Stomach smooth muscle (tissue), 2 donors: ENCODE data around the gene DCBLD2.

Experiments
- H3K27ac ChIP-seq: one replicate; pipeline ENCODE4 v1.7.0; 2013; ENCODE audit warnings: mild to moderate bottlenecking, low read length, inconsistent platforms
- H3K27me3 ChIP-seq, 2 donors: one replicate each; pipeline ENCODE4 v1.7.0; 2013; ENCODE audit warnings: low read length in 2 of 2; ENCODE audit not compliant: insufficient read depth in 2 of 2, control insufficient read depth in 1 of 2
- H3K36me3 ChIP-seq, 2 donors: one replicate each; pipeline ENCODE4 v1.7.0; 2013; ENCODE audit warnings: low read length in 2 of 2; ENCODE audit not compliant: control insufficient read depth in 2 of 2, insufficient read depth in 2 of 2
- H3K4me1 ChIP-seq: one replicate; pipeline ENCODE4 v1.7.0; 2013; ENCODE audit warnings: low read length; ENCODE audit not compliant: control insufficient read depth, insufficient read depth
- H3K4me3 ChIP-seq, 2 donors: one replicate each; pipeline ENCODE4 v1.7.0; 2013; ENCODE audit warnings: low read length in 2 of 2
- H3K9ac ChIP-seq, 2 donors: one replicate each; pipeline ENCODE4 v1.7.0; 2013; ENCODE audit warnings: low read length in 2 of 2, mild to moderate bottlenecking in 1 of 2
- H3K9me3 ChIP-seq, 2 donors: one replicate each; pipeline ENCODE4 v1.7.0; 2013; ENCODE audit warnings: low read length in 2 of 2; ENCODE audit not compliant: control insufficient read depth in 2 of 2
- donor health status: healthy.
- donor health status: Pancreatic carcinoma.

Gene DCBLD2

GRCh38 chr3:98778852-98779413, 122.6 kb downstream of the DCBLD2 start:
- Histone ChIP-seq H3K9me3 (no peaks in the 10 kb centered on the region), H3K4me3 (no peak overlapping the region), H3K9ac (no peak overlapping the region), H3K27me3 (no peaks in the 10 kb centered on the region), H3K4me1 (peaks cover 2% of the 10 kb centered on the region), H3K36me3 (peaks cover 0 to 2% of the 10 kb centered on the region in 2 donors), H3K27ac (no peak overlapping the region)

GRCh38 chr3:98778383-98778782, 123.1 kb downstream of the DCBLD2 start:
- H3K9ac ChIP-seq = no peak overlapping the region
- H3K27ac ChIP-seq = no peak overlapping the region
- peaks cover 2% of the 10 kb centered on the region for H3K4me1 ChIP-seq
- H3K36me3 ChIP-seq = peaks cover 0 to 2% of the 10 kb centered on the region in 2 donors
- H3K9me3 ChIP-seq = no peaks in the 10 kb centered on the region
- H3K27me3 ChIP-seq = no peaks in the 10 kb centered on the region
- no peak overlapping the region for H3K4me3 ChIP-seq

GRCh38 chr3:98777801-98778220, 123.7 kb downstream of the DCBLD2 start:
- Histone ChIP-seq H3K36me3 (no peaks in the 10 kb centered on the region), H3K4me1 (peaks cover 2% of the 10 kb centered on the region), H3K27ac (no peak overlapping the region), H3K9me3 (no peaks in the 10 kb centered on the region), H3K27me3 (no peaks in the 10 kb centered on the region), H3K4me3 (no peak overlapping the region), H3K9ac (no peak overlapping the region)

GRCh38 chr3:98777286-98777685, 124.2 kb downstream of the DCBLD2 start:
- Histone ChIP-seq H3K36me3 (no peaks in the 10 kb centered on the region), H3K9me3 (no peaks in the 10 kb centered on the region), H3K4me1 (peaks cover 2% of the 10 kb centered on the region), H3K4me3 (no peak overlapping the region), H3K27me3 (no peaks in the 10 kb centered on the region), H3K9ac (no peak overlapping the region), H3K27ac (no peak overlapping the region)

- Histone ChIP-seq H3K9ac (no peak overlapping the region), H3K4me3 (no peak overlapping the region), H3K27ac (no peak overlapping the region), H3K27me3 (no peaks in the 10 kb centered on the region), H3K9me3 (no peaks in the 10 kb centered on the region), H3K36me3 (no peaks in the 10 kb centered on the region), H3K4me1 (peaks cover 2% of the 10 kb centered on the region)
Observed at GRCh38 chr3:98776140-98776493, 125.4 kb downstream of the DCBLD2 start.

GRCh38 chr3:98775459-98776139, 125.9 kb downstream of the DCBLD2 start:
- Histone ChIP-seq H3K4me1 (peaks cover 2% of the 10 kb centered on the region), H3K27ac (no peak overlapping the region), H3K36me3 (no peaks in the 10 kb centered on the region)

GRCh38 chr3:98772022-98772421, 129.5 kb downstream of the DCBLD2 start:
- no peaks in the 10 kb centered on the region for H3K4me1 ChIP-seq
- H3K4me3 ChIP-seq = no peak overlapping the region

More at GRCh38 chr3:98775459-98776139, 125.9 kb downstream of the DCBLD2 start:
- no peak overlapping the region for H3K4me3 ChIP-seq
- no peaks in the 10 kb centered on the region for H3K9me3 ChIP-seq
- H3K27me3 ChIP-seq = no peaks in the 10 kb centered on the region
- no peak overlapping the region for H3K9ac ChIP-seq

GRCh38 chr3:98770261-98771039, 131.0 kb downstream of the DCBLD2 start:
- H3K9me3 ChIP-seq = no peaks in the 10 kb centered on the region
- H3K27ac ChIP-seq = no peak overlapping the region
- H3K36me3 ChIP-seq = no peaks in the 10 kb centered on the region
- H3K4me3 ChIP-seq = no peak overlapping the region
- H3K4me1 ChIP-seq = no peaks in the 10 kb centered on the region
- no peak overlapping the region for H3K9ac ChIP-seq
- H3K27me3 ChIP-seq = no peaks in the 10 kb centered on the region

More at GRCh38 chr3:98772022-98772421, 129.5 kb downstream of the DCBLD2 start:
- H3K9ac ChIP-seq = no peak overlapping the region
- no peaks in the 10 kb centered on the region for H3K9me3 ChIP-seq
- H3K27me3 ChIP-seq = no peaks in the 10 kb centered on the region
- no peak overlapping the region for H3K27ac ChIP-seq
- H3K36me3 ChIP-seq = no peaks in the 10 kb centered on the region

- H3K4me3 ChIP-seq = no peak overlapping the region
- no peaks in the 10 kb centered on the region for H3K4me1 ChIP-seq
- H3K36me3 ChIP-seq = no peaks in the 10 kb centered on the region
- no peaks in the 10 kb centered on the region for H3K9me3 ChIP-seq
- no peak overlapping the region for H3K9ac ChIP-seq
- no peaks in the 10 kb centered on the region for H3K27me3 ChIP-seq
- H3K27ac ChIP-seq = no peak overlapping the region
Observed at GRCh38 chr3:98769448-98769847, 132.0 kb downstream of the DCBLD2 start.

GRCh38 chr3:98768961-98769360, 132.5 kb downstream of the DCBLD2 start:
- Histone ChIP-seq H3K36me3 (no peaks in the 10 kb centered on the region), H3K27me3 (no peaks in the 10 kb centered on the region), H3K4me3 (no peak overlapping the region), H3K9me3 (no peaks in the 10 kb centered on the region), H3K27ac (no peak overlapping the region), H3K4me1 (no peaks in the 10 kb centered on the region), H3K9ac (no peak overlapping the region)

GRCh38 chr3:98766924-98767323, 134.6 kb downstream of the DCBLD2 start:
- Histone ChIP-seq H3K27me3 (no peaks in the 10 kb centered on the region), H3K4me3 (no peak overlapping the region), H3K36me3 (no peaks in the 10 kb centered on the region), H3K27ac (no peak overlapping the region), H3K9me3 (no peaks in the 10 kb centered on the region), H3K4me1 (no peaks in the 10 kb centered on the region), H3K9ac (no peak overlapping the region)
